OCI-LY1 (cell line): ENCODE data around the gene COG2.

ENCODE experiments used
- H2AFZ ChIP-seq: fragments of 200-600 bp; sonication (generic), shearing (Covaris generic); 2 replicates; pipeline ENCODE4 v1.6.0; 2014; ENCODE audit warnings: antibody characterized with exemption, mild to moderate bottlenecking, low read length
- H3F3A ChIP-seq: fragments of 200-600 bp; sonication (generic), shearing (Covaris generic); 2 replicates; pipeline ENCODE4 v1.6.0; 2014; ENCODE audit warnings: mild to moderate bottlenecking, antibody characterized with exemption, low read length, moderate library complexity; ENCODE audit not compliant: insufficient read depth
- H3K27ac ChIP-seq: fragments of 200-600 bp; sonication (generic); 2 replicates; pipeline ENCODE4 v1.5.1; 2014; ENCODE audit warnings: low read length, mixed run types, mild to moderate bottlenecking, low read depth; ENCODE audit not compliant: poor library complexity, severe bottlenecking
- H3K27me3 ChIP-seq: fragments of 200-600 bp; sonication (generic); 2 replicates; pipeline ENCODE4 v1.6.0; 2014; ENCODE audit warnings: antibody characterized with exemption, mild to moderate bottlenecking, low read length, moderate library complexity; ENCODE audit not compliant: insufficient read depth
- H3K36me3 ChIP-seq: fragments of 200-600 bp; sonication (generic); 2 replicates; pipeline ENCODE4 v1.6.1; 2014; ENCODE audit warnings: mild to moderate bottlenecking, antibody characterized with exemption, low read length, moderate library complexity, mixed read lengths; ENCODE audit not compliant: insufficient read depth
- H3K4me1 ChIP-seq: fragments of 200-600 bp; sonication (generic); 2 replicates; pipeline ENCODE4 v1.5.1; 2014; ENCODE audit warnings: mild to moderate bottlenecking, low read length, moderate library complexity; ENCODE audit not compliant: insufficient read depth, severe bottlenecking
- H3K4me2 ChIP-seq: fragments of 200-600 bp; sonication (generic), shearing (Covaris generic); 2 replicates; pipeline ENCODE4 v1.6.1; 2014; ENCODE audit warnings: low read length
- H3K4me3 ChIP-seq: fragments of 200-600 bp; sonication (generic); 2 replicates; pipeline ENCODE4 v1.5.1; 2014; ENCODE audit warnings: low read length, low read depth, mild to moderate bottlenecking, mixed read lengths; ENCODE audit not compliant: poor library complexity, severe bottlenecking
- H3K79me2 ChIP-seq: fragments of 200-600 bp; shearing (Covaris generic); 2 replicates; pipeline ENCODE4 v1.6.1; 2016; ENCODE audit warnings: mixed run types, low read length, mixed read lengths; ENCODE audit not compliant: insufficient read depth
- H3K9ac ChIP-seq: fragments of 200-600 bp; sonication (generic), shearing (Covaris generic); 2 replicates; pipeline ENCODE4 v1.6.1; 2014; ENCODE audit warnings: mild to moderate bottlenecking, low read length, mixed read lengths
- H3K9me2 ChIP-seq: fragments of 200-600 bp; sonication (generic), shearing (Covaris generic); 2 replicates; pipeline ENCODE4 v1.6.1; 2014; ENCODE audit warnings: low read depth, mild to moderate bottlenecking, low read length, mixed read lengths
- H3K9me3 ChIP-seq: fragments of 200-600 bp; shearing (Covaris generic); 2 replicates; pipeline ENCODE4 v1.6.1; 2014; ENCODE audit warnings: low read length, mixed read lengths
- H4K20me1 ChIP-seq: fragments of 200-600 bp; sonication (generic), shearing (Covaris generic); 2 replicates; pipeline ENCODE4 v1.6.0; 2016; ENCODE audit warnings: mild to moderate bottlenecking, low read length; ENCODE audit not compliant: insufficient read depth
- CTCF ChIP-seq: fragments of 200-600 bp; sonication (generic), shearing (Covaris generic); IDR thresholded peaks from 2 replicates; pipeline ENCODE4 v1.5.1; 2017; ENCODE audit warnings: mild to moderate bottlenecking, antibody characterized with exemption, low read length, moderate library complexity, mixed read lengths
- EZH2 ChIP-seq: fragments of 200-600 bp; sonication (generic), shearing (Covaris generic); IDR thresholded peaks from 2 replicates; pipeline ENCODE4 v1.8.0; 2017; ENCODE audit warnings: borderline replicate concordance, mixed run types, mild to moderate bottlenecking, antibody characterized with exemption, low read length, moderate library complexity, mixed read lengths

COG2 gene

DNA sequence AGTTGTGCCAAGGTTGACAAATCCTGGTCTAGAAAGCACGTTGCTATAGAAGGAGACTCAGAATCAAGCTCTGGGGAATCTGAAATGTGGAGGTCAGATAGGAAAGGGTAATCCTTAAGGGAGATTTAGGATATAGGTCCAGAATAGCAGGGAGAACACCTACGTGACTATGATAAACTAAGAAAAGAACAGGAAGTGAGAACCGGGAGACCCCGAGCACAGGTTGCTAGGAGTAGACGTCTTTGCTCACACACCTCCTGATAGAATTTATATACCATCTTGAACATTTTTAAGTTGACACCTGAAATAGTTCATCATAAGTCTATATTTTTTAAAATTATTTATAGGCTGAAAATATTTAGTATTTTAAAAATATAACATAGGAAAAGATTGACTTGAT is 7.9 kb upstream of the COG2 start:
- no peak overlapping the region for H3K4me3 ChIP-seq
- H3K27ac ChIP-seq, result no peak overlapping the region
- H3K27me3 ChIP-seq, result 0 out of 2 replicates have a peak, but pooled peaks cover 6% of the 10 kb centered on the region
- H3F3A ChIP-seq, result no peaks in the 10 kb centered on the region
- H3K4me2 ChIP-seq, result no peak overlapping the region
- H3K36me3 ChIP-seq, result no peaks in the 10 kb centered on the region
- no peak overlapping the region for H3K9ac ChIP-seq
- no peaks in the 10 kb centered on the region for H3K4me1 ChIP-seq
- H2AFZ ChIP-seq, result no peak overlapping the region
- H3K79me2 ChIP-seq, result no peaks in the 10 kb centered on the region
- no peaks in the 10 kb centered on the region for H3K9me2 ChIP-seq
- TF ChIP-seq CTCF, result no peak
- TF ChIP-seq EZH2, result no peak
- H4K20me1 ChIP-seq, result no peaks in the 10 kb centered on the region
- H3K9me3 ChIP-seq, result no peaks in the 10 kb centered on the region

GRCh38 chr1:230636575-230637148 is 5.6 kb upstream of the COG2 start:
- TF ChIP-seq CTCF (no peak), EZH2 (no peak)
- Histone ChIP-seq H3K9me3 (no peaks in the 10 kb centered on the region), H3K36me3 (no peaks in the 10 kb centered on the region), H2AFZ (no peak overlapping the region), H3K27ac (no peak overlapping the region), H3K4me1 (peaks cover 4% of the 10 kb centered on the region), H3K27me3 (no peaks in the 10 kb centered on the region), H3K4me3 (no peak overlapping the region), H3K4me2 (no peak overlapping the region), H4K20me1 (no peaks in the 10 kb centered on the region), H3K9ac (no peak overlapping the region), H3K79me2 (no peaks in the 10 kb centered on the region), H3K9me2 (no peaks in the 10 kb centered on the region), H3F3A (no peaks in the 10 kb centered on the region)

DNA sequence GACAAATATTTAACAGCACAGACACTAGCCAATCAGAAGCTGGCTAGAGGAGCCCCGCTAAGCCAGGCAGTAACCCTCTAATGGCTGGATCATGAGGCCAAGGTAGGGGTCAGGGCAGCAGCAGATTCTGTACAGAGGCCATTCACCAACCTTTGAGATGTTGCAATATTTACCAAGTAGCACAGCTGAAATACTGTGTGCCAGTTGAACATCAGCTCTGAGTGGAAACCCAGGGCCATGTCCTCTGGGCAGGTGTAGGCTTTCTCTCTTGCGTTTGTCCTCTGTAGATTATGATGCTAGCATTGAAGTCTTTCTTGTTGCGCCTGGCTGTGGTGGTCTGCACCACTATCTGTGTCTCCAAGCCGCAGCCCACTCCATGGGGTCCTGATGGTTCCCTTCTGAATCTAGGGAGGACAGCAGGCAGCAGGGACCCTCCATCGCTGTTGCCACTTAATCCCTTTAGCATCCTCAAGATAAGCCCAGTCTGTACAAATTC is 2.5 kb upstream of the COG2 start:
- H3K9me3 ChIP-seq, result no peaks in the 10 kb centered on the region
- no peak overlapping the region for H3K9ac ChIP-seq
- H3K27ac ChIP-seq, result no peak overlapping the region
- no peaks in the 10 kb centered on the region for H3F3A ChIP-seq
- H3K4me3 ChIP-seq, result no peak overlapping the region
- H3K27me3 ChIP-seq, result no peaks in the 10 kb centered on the region
- H3K79me2 ChIP-seq, result peaks cover 20% of the 10 kb centered on the region
- no peak overlapping the region for H3K4me2 ChIP-seq
- no peaks in the 10 kb centered on the region for H3K36me3 ChIP-seq
- no peak overlapping the region for H2AFZ ChIP-seq
- TF ChIP-seq EZH2 (no peak), CTCF (no peak)
- no peaks in the 10 kb centered on the region for H3K9me2 ChIP-seq
- H3K4me1 ChIP-seq, result peaks cover 26% of the 10 kb centered on the region
- H4K20me1 ChIP-seq, result no peaks in the 10 kb centered on the region
